HG03025 (cell line): ENCODE data around the gene MAML3.

Experiments
- ATAC-seq: cut with Tn5 transposase; IDR thresholded peaks from one replicate; pipeline ENCODE4 v1.9.1; 2021; ENCODE audit warnings: mild to moderate bottlenecking, moderate library complexity; ENCODE audit not compliant: unreplicated experiment, low FRiP score

Gene MAML3

GRCh38 chr4:139910106-139910505 lies 243.9 kb downstream of the MAML3 start:
- ATAC-seq: no peak

GRCh38 chr4:139908636-139909437 lies 245.1 kb downstream of the MAML3 start:
- ATAC-seq: no peak

DNA sequence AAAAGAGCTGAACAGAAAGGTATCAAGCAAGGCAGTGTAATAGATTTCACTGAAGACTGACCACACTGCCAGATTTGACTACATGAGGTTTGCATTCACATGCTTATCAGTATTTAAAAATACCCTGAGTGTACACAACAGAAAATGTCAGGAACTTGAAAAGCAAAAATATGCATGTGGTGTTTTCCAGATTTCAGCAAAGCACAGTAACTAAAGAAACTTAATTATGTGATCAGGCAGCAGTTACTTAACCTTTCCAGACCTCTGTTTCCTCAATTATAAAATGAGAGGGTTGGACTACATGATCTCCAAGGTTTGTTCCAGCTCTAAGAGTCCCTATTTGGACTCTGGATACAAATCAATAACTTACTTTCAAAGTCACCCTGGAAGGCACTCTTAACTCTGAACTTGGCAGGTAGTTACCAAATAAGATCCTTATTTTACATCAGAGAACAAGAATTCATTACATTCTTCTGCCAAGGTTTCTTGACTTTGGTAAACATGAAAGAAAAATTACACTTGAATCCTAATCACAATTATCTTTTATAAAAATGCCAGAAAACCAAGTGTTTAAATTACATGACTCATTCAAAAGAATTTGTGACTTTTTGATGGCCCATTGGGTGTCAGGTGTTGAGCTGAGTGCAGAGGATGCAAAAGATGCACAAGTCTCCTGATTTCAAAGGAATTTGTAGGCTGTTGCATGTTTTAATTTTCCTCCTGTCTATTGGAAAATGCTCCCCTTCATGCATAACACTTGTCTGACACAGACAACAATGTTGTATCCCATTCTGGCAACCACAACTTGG lies 246.8 kb downstream of the MAML3 start:
- ATAC-seq: no peak

DNA sequence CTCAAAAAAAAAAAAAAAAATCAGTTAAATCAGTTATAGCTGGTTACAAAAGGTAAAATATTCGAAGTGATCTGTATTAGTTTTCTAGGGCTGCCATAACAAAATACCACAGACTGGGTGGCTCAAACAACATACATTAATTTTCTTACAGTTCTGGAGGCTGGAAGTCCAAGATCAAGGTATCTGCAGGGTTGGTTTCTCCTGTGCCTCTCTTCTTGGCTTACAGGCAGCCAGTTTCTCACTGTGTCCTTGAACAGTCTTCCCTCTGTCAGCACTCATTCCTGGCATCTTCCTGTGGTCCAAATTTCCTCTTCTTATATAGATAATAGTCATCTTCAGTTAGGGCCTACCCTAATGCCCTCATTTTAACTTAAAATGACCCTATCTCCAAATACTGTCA lies 248.5 kb downstream of the MAML3 start:
- ATAC-seq: no peak

DNA sequence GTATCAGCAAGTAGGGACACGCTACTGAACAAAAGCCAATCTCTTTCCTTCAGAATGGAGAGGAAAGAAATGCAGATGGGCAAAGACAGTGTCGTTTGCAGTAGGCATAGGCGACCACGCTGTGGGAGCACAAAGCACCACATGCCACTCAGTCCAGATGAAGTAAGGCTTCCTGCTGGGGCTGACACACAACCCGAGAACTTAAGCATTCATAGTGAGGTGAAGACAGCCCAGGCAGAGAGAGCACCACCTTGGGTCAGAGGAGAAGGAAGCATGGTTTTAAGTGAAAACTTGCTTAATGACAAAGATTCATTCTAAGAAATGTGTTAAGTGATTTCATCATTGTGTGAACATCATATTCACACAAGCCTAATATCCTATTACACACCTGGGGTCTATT lies 249.6 kb downstream of the MAML3 start:
- ATAC-seq: no peak

DNA sequence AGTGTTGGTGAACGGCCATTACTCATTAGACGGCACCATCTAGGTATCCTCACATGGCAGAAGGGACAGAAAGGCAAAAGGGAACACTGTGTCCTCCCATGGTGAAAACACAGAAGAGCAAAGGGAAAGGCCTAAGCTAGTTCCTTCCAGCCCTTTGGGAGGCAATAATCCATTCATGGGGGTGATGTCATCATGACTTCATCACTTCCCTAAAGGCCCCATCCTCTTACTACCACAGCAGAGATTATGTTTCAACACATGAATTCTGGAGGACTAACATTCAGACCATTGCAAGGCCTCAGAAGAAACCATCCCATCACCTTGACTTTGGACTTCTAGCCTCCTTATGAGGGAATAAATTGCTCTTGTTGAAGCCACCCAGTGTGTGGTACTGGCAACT lies 250.1 kb downstream of the MAML3 start:
- ATAC-seq: no peak

GRCh38 chr4:139902321-139903320 lies 251.4 kb downstream of the MAML3 start:
- ATAC-seq: no peak

DNA sequence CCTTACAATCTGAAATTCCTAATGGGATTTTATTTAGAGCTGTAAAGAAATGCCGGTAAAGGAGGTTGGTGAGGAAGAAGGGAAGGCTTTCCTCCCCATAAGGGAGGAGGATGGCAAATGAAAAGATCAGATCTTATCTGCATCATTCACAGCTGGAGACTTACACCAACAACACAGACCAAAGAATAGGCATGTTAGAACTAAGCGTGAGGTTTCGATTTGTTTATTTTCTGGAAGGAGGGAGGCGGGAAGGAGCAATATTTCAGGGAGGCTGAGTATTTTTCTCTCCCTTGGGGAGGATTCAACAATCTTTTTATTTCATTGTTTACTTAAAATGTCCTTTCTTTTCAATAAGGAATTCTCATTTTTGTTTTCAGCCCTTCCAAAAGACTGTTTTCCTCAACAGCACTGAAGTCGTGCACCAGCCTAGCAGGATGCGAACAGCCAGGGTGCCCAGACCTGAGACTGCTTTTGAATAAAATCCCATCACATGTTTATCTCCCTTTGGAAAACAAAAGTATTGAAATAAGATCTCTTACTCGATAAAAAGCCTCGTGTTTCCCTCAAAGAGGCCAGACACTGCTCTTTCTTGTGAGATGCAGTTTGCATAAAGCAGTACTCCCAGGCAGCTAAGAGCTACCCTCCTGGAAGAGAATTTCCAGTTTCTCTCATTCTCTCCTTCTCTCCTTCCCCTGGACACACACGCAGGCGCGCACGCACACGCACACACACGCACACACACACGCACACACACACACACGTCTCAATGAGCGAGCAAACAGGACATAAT lies 252.3 kb downstream of the MAML3 start:
- ATAC-seq: no peak

- no peak for ATAC-seq
Observed at GRCh38 chr4:139900964-139901376, 253.0 kb downstream of the MAML3 start.

- no peak for ATAC-seq
Observed at GRCh38 chr4:139899346-139899745, 254.6 kb downstream of the MAML3 start.

GRCh38 chr4:139898293-139898692 lies 255.7 kb downstream of the MAML3 start:
- no peak for ATAC-seq

DNA sequence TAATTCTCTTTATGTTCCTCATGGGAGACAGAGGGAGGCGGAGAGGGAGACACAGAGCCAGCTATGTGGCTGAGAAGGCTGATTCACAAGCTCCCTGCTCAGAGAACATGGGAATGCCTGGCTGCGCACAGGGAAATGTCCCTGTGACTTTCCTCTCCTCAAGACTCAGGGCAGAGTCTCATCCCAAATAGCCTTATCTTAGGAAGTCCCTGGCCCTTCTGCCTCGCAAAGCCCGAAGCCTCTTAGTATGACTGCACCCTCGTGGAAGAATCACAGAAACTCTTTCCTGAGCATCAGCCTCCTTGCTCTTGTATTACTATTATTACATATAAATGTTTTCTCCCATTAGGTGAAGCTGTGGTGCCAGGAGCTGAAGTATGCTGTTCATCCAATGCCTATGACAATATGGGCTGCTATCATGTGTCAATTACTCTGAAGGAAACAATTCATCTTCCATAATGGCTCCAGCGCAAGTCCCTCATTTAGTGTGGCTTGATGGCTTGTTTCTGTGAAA lies 257.8 kb downstream of the MAML3 start:
- ATAC-seq: no peak

DNA sequence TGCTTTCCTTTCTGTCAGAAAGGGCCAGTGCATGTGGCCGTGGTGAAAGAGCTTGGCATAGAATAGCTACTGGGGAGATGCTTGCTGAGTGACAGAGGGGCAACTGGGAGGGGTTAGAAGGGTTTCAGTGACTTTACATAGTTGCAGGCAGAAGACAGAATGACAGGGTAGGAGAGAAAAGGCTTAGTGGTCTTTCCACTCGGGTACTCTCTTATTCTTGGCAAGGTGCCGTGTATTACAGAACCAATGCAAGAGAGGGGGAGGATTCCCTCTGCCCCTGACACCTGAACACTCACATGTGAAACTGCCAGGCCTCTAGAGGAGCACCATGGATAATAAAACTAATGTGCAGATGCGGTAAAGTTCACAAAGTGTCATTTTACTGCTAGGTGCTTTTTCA lies 260.2 kb downstream of the MAML3 start:
- ATAC-seq: no peak

DNA sequence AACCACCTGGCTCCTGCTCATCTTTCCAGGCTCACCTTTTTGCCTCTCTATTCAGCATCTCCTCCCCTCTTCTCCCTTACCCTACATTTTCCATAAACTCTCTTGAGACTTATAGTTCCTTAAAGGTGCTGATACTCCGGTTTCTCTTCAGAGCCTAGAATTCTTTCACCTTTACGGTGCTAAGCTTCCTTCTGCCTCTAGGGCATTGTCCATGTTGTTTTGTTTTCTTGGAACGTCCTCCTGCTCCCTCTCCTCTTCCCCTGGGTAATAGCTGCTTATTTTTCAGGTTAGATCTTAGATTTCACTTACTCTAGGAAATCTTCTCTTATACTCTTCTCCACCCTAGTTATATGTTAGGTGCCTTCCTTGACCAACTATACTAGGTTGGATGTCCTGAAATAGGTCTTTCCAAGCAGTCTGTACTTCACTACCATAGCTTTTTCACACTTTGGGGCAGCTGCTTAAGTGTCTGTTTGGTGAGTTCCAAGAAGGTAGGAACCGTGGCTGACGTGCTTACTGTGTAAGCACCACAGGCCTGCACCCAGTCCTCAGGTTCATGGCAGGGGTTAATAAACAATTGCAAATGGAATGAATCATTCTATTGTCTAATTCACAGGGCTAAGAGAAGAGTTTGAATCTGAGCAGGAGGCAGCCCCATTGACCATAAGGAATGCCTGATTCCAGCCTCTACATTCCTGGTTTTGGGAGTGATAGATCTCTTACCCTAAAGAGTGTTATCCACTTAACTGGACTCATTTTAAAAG lies 260.8 kb downstream of the MAML3 start:
- no peak for ATAC-seq

- no peak for ATAC-seq
Observed at GRCh38 chr4:139890816-139891215, 263.2 kb downstream of the MAML3 start.

GRCh38 chr4:139889901-139890300 lies 264.1 kb downstream of the MAML3 start:
- no peak for ATAC-seq

GRCh38 chr4:139889264-139889663 lies 264.7 kb downstream of the MAML3 start:
- ATAC-seq: no peak

- no peak for ATAC-seq
Observed at GRCh38 chr4:139887962-139888735, 265.8 kb downstream of the MAML3 start.
